ENCODE results near the gene SH3PXD2A.

DNA sequence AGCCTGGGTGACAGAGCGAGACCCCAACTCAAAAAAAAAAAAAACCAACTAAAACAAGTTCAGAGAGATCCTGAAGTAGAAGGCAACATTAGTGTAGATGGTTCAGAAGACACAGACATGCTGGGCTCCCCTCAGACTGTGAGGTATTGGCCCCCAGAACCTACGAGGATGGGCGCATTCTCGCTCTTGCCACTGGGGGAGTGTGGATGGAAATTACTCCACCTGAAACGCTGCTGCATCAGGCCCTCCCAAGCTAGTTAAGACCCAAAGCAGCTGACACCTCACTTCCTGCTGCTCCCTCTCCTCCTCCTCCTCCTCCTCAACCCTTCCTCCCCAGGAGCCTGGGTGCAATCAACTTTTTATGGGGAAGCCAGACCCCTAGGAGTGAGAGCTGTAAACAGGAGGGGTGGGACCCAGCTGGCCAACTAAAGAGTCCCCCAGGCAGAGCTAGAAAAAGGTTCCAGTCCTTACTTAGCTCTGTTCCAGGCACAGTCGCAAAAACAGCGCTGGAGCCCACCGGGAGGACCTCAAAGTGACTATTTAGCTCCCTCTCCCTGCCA is 7.4 kb downstream of the SH3PXD2A start:
- TF ChIP-seq POLR2A (IDR thresholded peaks at IDR 0.05; ENCODE audit: low read length) (no peak), GATA1 (IDR thresholded peaks at IDR 0.05; ENCODE audit: low read depth, low read length) (no peak)
